ENCODE results near the gene ERC1. TPM values are rescaled to one million over a fixed set of nuclear protein-coding genes. Genes with fewer than 3 reads are reported as not detected.

ERC1 gene
- 48.0 and 58.5 TPM in 2 replicates for total RNA-seq

GRCh38 chr12:990661-991349, at the start of gene ERC1:
Gene ERC1 (plus strand): TSS chr12:991223. CDS start chr12:1027904, 36,681 bp downstream.

GRCh38 chr12:949453-950191, 41.4 kb upstream of the ERC1 start, which contains the start of gene RAD52:
Gene RAD52 (minus strand): TSS chr12:949694. CDS start chr12:933058, 16,636 bp downstream.

Other genes starting within 250 kb of the ERC1 start
- gene WNK1, start 238.6 kb upstream of the ERC1 start, total RNA-seq: 89.6 and 116 TPM in 2 replicates
- 9.0 and 15.7 TPM in 2 replicates for gene RAD52, start 41.5 kb upstream of the ERC1 start, total RNA-seq

Measured in thoracic aorta endothelial cell (primary cell).